Tongue (tissue), 2 donors: ENCODE results near the gene TMEM89. TPM values are rescaled to one million over a fixed set of nuclear protein-coding genes. Genes with fewer than 3 reads are reported as not detected.

Source experiments
- DNase-seq: peaks from one replicate; pipeline ENCODE4 v3.0.0-alpha.2; 2015
- total RNA-seq: library from RNA; depleted of rRNA; stranded (reverse); fragments of >200 nt; gene quantifications from one replicate; pipeline ENCODE4 v1.2.3, GENCODE V29; 2014

TMEM89 gene
- total RNA-seq, 1 donor from 2014 or later = not detected

DNA sequence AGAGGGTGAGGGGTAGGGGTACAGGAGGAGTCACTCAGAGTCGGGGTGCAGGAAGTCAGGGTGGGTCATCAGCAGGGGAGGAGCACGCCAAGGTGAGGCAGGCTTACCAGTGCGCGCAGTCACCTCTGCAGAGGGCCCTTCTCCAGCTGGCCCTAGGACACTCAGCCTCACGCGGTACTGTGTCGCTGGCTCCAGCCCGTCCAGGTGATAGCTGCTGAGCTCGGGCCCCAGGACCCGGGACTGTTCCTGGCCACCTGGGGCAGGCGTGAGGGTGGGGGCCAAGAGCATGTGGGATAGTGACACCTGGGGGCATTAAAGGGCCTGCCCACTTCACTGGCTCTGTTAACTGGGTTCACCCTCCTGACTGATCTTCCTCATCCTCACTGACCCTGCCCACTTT lies 33.9 kb downstream of the TMEM89 start:
- no peak for DNase-seq

- no peak for DNase-seq
Observed at GRCh38 chr3:48585411-48585810, 36.2 kb downstream of the TMEM89 start.

DNA sequence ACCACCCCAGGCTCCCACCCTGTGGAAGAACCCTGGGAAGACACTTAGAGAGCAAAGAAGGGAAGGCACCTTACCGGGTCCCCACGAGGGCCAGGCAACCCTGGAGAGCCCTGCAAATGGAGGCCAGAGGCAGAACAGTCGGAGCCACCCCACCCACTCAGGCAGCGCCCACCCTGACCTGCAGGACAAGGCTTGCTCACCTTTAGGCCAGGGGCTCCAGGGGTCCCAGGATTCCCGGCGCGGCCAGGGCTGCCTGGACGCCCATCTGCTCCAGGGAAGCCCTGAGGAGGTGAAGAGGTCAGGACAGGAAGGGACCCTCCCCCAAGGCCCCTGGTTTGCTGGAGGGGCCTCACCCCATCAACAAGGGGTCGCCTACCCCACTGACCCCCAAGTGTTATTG lies 36.7 kb downstream of the TMEM89 start:
- DNase-seq = no peak

GRCh38 chr3:48581621-48582481 lies 39.7 kb downstream of the TMEM89 start:
- DNase-seq = no peak

DNA sequence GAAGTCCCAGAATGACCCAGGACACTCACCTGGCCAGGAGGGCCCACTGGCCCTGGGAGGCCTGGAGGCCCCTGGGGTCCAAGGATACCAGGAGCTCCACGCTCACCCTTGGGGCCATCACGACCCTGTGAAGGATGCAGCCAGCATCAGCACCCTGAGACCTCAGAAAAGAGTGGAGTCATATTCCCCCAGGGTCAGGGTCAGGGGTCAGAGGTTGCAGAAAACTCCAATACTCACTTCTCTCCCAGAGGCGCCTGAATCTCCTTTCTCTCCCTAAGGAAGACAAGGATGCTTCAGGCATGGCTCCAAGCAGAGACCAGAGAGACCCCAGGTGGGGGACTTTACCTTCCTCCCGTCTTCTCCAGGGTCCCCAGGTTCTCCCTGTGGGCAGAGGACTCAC lies 44.9 kb downstream of the TMEM89 start:
- no peak for DNase-seq

GRCh38 chr3:48575366-48575765 lies 46.2 kb downstream of the TMEM89 start:
- DNase-seq = no peak

- DNase-seq = no peak
Observed at GRCh38 chr3:48573973-48574585, 47.5 kb downstream of the TMEM89 start.

DNA sequence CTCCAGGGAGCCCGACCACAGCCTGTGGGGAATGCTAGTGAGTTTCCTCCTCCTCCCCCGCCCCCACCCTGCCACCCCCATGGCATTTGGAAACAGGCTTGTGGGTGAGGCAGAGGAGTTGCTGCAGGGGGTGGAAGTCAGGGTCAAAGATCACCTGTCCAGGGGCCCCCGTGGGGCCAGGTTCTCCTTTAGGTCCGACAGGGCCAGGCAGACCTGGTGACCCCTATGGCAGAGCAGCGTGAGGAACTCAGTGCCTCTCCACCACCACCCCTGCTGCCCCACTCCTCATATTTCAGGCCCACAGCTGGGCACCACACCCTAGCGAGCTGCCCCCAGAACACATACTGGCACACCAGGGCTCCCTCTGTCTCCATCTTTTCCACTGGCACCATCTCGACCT lies 49.1 kb downstream of the TMEM89 start:
- DNase-seq = no peak

GRCh38 chr3:48571938-48572337 lies 49.6 kb downstream of the TMEM89 start:
- DNase-seq = no peak

Other genes with a start within 250 kb of the TMEM89 start
- gene FBXW12, start 249.6 kb downstream of the TMEM89 start, total RNA-seq = not detected
- gene PLXNB1, start 191.7 kb downstream of the TMEM89 start, total RNA-seq = 48.2 TPM
- 11.5 TPM for gene CCDC51, start 181.7 kb downstream of the TMEM89 start, total RNA-seq
- gene TMA7, start 181.5 kb downstream of the TMEM89 start, total RNA-seq = 188 TPM
- 8.7 TPM for gene ATRIP, start 175.0 kb downstream of the TMEM89 start, total RNA-seq
- 43.8 TPM for gene SHISA5, start 117.6 kb downstream of the TMEM89 start, total RNA-seq
- 9.4 TPM for gene PFKFB4, start 65.0 kb downstream of the TMEM89 start, total RNA-seq
- gene UCN2, start 58.0 kb downstream of the TMEM89 start, total RNA-seq = 2.4 TPM
- 54.8 TPM for gene COL7A1, start 26.4 kb downstream of the TMEM89 start, total RNA-seq
- 465 TPM for gene UQCRC1, start 12.1 kb downstream of the TMEM89 start, total RNA-seq
- gene SLC26A6, start 13.7 kb upstream of the TMEM89 start, total RNA-seq = 12.4 TPM
- 0.51 TPM for gene CELSR3, start 41.1 kb upstream of the TMEM89 start, total RNA-seq
- 11.3 TPM for gene NCKIPSD, start 64.1 kb upstream of the TMEM89 start, total RNA-seq
- 62.9 TPM for gene IP6K2, start 95.5 kb upstream of the TMEM89 start, total RNA-seq
- gene PRKAR2A, start 226.1 kb upstream of the TMEM89 start, total RNA-seq = 37.0 TPM